SK-N-SH treated with all-trans-retinoic acid at 6 μM for 48 hours (cell line): ENCODE measurements around the gene SLC35D3.

Source experiments
- SNAI2 ChIP-seq: fragments of 250-450 bp; sonication (Bioruptor Pico); IDR thresholded peaks from 2 replicates; pipeline ENCODE4 v1.5.0; 2020; ENCODE audit warnings: mild to moderate bottlenecking, moderate library complexity
- TF ChIP-seq, protein P1 (sequence below): fragments of 250-450 bp; sonication (Bioruptor Pico); IDR thresholded peaks from 2 replicates; pipeline ENCODE4 v1.8.0; 2020; ENCODE audit warnings: mild to moderate bottlenecking, moderate library complexity, borderline replicate concordance

DNA sequence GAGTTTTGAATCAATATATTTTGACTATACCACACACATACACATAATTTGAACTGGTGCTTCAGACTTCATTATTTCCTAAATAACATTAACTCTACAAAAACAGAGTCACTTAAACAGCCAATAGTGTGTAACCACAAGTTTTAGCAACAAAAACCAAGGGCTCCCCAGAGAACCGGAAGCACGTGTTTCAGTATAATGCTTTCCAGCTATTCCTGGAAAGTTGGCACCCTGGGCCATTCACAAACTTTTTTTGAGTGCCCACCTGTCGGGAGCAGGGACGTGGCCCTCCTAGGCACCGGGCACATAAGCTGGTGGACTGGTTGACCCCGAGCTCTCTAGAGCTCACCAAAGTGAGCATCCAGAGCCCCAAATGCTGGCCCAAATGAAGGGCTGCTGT is 1.9 kb upstream of the SLC35D3 start:
- TF ChIP-seq, protein P1, sequence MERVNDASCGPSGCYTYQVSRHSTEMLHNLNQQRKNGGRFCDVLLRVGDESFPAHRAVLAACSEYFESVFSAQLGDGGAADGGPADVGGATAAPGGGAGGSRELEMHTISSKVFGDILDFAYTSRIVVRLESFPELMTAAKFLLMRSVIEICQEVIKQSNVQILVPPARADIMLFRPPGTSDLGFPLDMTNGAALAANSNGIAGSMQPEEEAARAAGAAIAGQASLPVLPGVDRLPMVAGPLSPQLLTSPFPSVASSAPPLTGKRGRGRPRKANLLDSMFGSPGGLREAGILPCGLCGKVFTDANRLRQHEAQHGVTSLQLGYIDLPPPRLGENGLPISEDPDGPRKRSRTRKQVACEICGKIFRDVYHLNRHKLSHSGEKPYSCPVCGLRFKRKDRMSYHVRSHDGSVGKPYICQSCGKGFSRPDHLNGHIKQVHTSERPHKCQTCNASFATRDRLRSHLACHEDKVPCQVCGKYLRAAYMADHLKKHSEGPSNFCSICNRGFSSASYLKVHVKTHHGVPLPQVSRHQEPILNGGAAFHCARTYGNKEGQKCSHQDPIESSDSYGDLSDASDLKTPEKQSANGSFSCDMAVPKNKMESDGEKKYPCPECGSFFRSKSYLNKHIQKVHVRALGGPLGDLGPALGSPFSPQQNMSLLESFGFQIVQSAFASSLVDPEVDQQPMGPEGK (CRISPR knock-in tag) = no peak
- TF ChIP-seq SNAI2 = no peak
